ENCODE data around the gene MYH9. TPM values are rescaled to one million over a fixed set of nuclear protein-coding genes. Genes with fewer than 3 reads are reported as not detected.
A peak's percentile ranks its signal among the peaks of the same experiment; 100 is the strongest.

MYH9 gene
- total and polyA plus RNA-seq, 7 donors, result 35.6 to 214 (median 92.0) TPM

- WGBS, 3 donors, result 53 to 61% (median 55%) methylated on average over 4 of the region's 4 CpGs
- intact Hi-C loops (cut with DNase I), result loop anchor here in 1 of 2 donors (5.0 kb wide), 1 partner anchor 66 kb away; no protein-coding TSS in a partner anchor
Measured at GRCh38 chr22:36383110-36383581, 4.6 kb downstream of the MYH9 start.

GRCh38 chr22:36381513-36382128 lies 6.1 kb downstream of the MYH9 start:
- Histone ChIP-seq H3K9me3 (no peaks in the 10 kb centered on the region), H3K4me3 (no peak overlapping the region), H3K27me3 (ENCODE audit: insufficient read depth in 3 of 3, low read length in 2 of 3) (no peaks in the 10 kb centered on the region), H3K4me1 (peaks cover 76% of the 10 kb centered on the region), H3K27ac (no peak overlapping the region), H3K36me3 (ENCODE audit: insufficient read depth in 1 of 2, low read depth in 1 of 2) (peaks cover 0 to 33% of the 10 kb centered on the region in 2 donors)
- no peak for DNase-seq
- 69 to 73% (median 73%) methylated on average over 5 of the region's 5 CpGs for WGBS, 3 donors
- TF ChIP-seq CTCF (IDR thresholded peaks at IDR 0.05), result no peak
- intact Hi-C loops (cut with DNase I), result loop anchor here in 1 of 2 donors (5.0 kb wide), 1 partner anchor 64 kb away; no protein-coding TSS in a partner anchor
- no peak for ATAC-seq

More at GRCh38 chr22:36383110-36383581, 4.6 kb downstream of the MYH9 start:
- H3K4me3 ChIP-seq, result peak overlapping the region; percentile 87
- H3K27me3 ChIP-seq (ENCODE audit: insufficient read depth in 3 of 3, low read length in 2 of 3), result no peaks in the 10 kb centered on the region
- peaks cover 64% of the 10 kb centered on the region for H3K4me1 ChIP-seq
- peak overlapping the region; percentile 4 for H3K27ac ChIP-seq
- H3K9me3 ChIP-seq, result no peaks in the 10 kb centered on the region
- no peak for TF ChIP-seq CTCF (IDR thresholded peaks at IDR 0.05)
- peaks cover 0 to 28% of the 10 kb centered on the region in 2 donors for H3K36me3 ChIP-seq (ENCODE audit: insufficient read depth in 1 of 2, low read depth in 1 of 2)
- DNase-seq (no peak), ATAC-seq (no peak)

DNA sequence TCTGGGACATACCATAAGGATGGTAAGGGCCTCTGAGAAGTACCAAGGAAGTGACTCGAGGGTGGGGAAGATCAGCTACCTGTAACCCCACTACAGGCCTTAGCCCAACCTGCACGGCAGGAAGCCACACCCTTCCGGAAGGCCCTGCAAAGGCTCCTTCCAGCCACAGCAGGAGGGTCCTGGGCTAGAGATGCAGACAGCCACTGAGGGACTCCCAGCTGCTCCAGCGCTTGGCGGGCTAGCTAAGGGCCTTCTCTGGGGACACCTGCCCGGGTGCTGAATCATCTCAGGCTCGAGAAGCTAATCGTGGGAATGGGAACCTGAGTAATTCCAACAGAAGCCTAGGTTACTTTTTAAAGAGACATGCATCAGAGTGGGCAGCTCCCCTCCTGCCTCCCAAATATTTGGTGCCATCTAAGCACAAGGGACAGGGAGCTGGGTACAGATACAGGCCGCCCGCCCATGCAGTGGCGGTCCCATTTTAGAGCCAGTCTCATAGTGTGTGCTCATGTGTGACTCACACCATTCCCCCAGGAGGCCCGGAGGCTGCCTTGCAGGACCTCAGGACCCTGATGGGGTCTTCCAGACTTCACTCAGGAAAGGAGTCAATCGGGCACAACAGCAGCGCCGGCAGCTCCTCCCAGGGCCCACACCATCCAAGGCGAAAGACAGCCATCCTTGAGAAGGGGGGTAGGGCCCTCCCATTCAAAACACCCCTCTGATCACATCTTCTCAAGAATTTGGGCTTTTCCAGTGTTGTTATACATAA lies 8.0 kb downstream of the MYH9 start:
- Histone ChIP-seq H3K9me3 (no peaks in the 10 kb centered on the region), H3K27me3 (ENCODE audit: insufficient read depth in 3 of 3, low read length in 2 of 3) (no peaks in the 10 kb centered on the region), H3K4me3 (peak overlapping the region; percentile 28), H3K4me1 (peaks cover 79% of the 10 kb centered on the region), H3K27ac (peak overlapping the region; percentile 71), H3K36me3 (ENCODE audit: insufficient read depth in 1 of 2, low read depth in 1 of 2) (peaks cover 0 to 43% of the 10 kb centered on the region in 2 donors)
- DNase-seq, result peak in 1 of 2 donors; percentile 33
- peak; percentile 50 to 63 (median 56) for ATAC-seq
- TF ChIP-seq CTCF (IDR thresholded peaks at IDR 0.05), result no peak
- intact Hi-C loops (cut with DNase I), result loop anchor here in 1 of 2 donors (5.0 kb wide), 1 partner anchor 62 kb away; no protein-coding TSS in a partner anchor
- WGBS, 3 donors, result 62 to 67% (median 66%) methylated on average over 16 of the region's 16 CpGs

GRCh38 chr22:36378869-36379217 lies 8.9 kb downstream of the MYH9 start:
- H3K36me3 ChIP-seq (ENCODE audit: insufficient read depth in 1 of 2, low read depth in 1 of 2), result peaks cover 0 to 42% of the 10 kb centered on the region in 2 donors
- ATAC-seq, result no peak
- peaks cover 79% of the 10 kb centered on the region for H3K4me1 ChIP-seq
- TF ChIP-seq CTCF (IDR thresholded peaks at IDR 0.05), result no peak
- no peaks in the 10 kb centered on the region for H3K9me3 ChIP-seq
- no peak overlapping the region for H3K4me3 ChIP-seq
- H3K27me3 ChIP-seq (ENCODE audit: insufficient read depth in 3 of 3, low read length in 2 of 3), result no peaks in the 10 kb centered on the region
- no peak for DNase-seq
- 56 to 69% (median 59%) methylated on average over 5 of the region's 5 CpGs for WGBS, 3 donors
- intact Hi-C loops (cut with DNase I), result no loop called here
- H3K27ac ChIP-seq, result peak overlapping the region; percentile 71

All from psoas muscle (tissue), 8 donors.